Endodermal cell (in vitro differentiated cells): ENCODE measurements around the gene TBK1. TPM values are rescaled to one million over a fixed set of nuclear protein-coding genes. Genes with fewer than 3 reads are reported as not detected.

ENCODE experiments used
- DNase-seq: peaks from one replicate; pipeline ENCODE4 v3.0.0-alpha.2; 2017
- H3K27ac ChIP-seq: 2 replicates; pipeline ENCODE4 v1.5.1; 2013; ENCODE audit warnings: mild to moderate bottlenecking, low read depth, low read length, moderate library complexity
- H3K27me3 ChIP-seq: 2 replicates; pipeline ENCODE4 v1.6.1; 2013; ENCODE audit warnings: mild to moderate bottlenecking, low read length, moderate library complexity; ENCODE audit not compliant: insufficient read depth, control insufficient read depth, poor library complexity, severe bottlenecking
- H3K36me3 ChIP-seq: 2 replicates; pipeline ENCODE4 v1.7.0; 2013; ENCODE audit warnings: mild to moderate bottlenecking, low read length, moderate library complexity; ENCODE audit not compliant: control insufficient read depth, insufficient read depth
- H3K4me1 ChIP-seq: one replicate; pipeline ENCODE4 v1.7.0; 2013; ENCODE audit warnings: low read length; ENCODE audit not compliant: control insufficient read depth, insufficient read depth
- H3K4me3 ChIP-seq: 2 replicates; pipeline ENCODE4 v1.5.1; 2013; ENCODE audit warnings: mild to moderate bottlenecking, low read length, moderate library complexity
- H3K9ac ChIP-seq: 2 replicates; pipeline ENCODE4 v1.6.1; 2013; ENCODE audit warnings: mild to moderate bottlenecking, low read length, moderate library complexity; ENCODE audit not compliant: poor library complexity, severe bottlenecking; ENCODE audit errors: extremely low read depth
- H3K9me3 ChIP-seq: 2 replicates; pipeline ENCODE4 v1.6.1; 2013; ENCODE audit warnings: mild to moderate bottlenecking, low read length, moderate library complexity; ENCODE audit not compliant: control insufficient read depth
- H3K27ac Mint-ChIP-seq: 2 replicates; pipeline ENCODE4 v1.8.0; 2020; ENCODE audit warnings: mixed read lengths
- H3K27me3 Mint-ChIP-seq: 2 replicates; pipeline ENCODE4 v1.8.0; 2021; ENCODE audit warnings: mild to moderate bottlenecking, mixed read lengths; ENCODE audit not compliant: insufficient read depth
- H3K36me3 Mint-ChIP-seq: 2 replicates; pipeline ENCODE4 v1.8.0; 2020; ENCODE audit warnings: low read depth, mixed read lengths
- H3K4me1 Mint-ChIP-seq: 2 replicates; pipeline ENCODE4 v1.8.0; 2020; ENCODE audit warnings: mixed read lengths
- H3K4me3 Mint-ChIP-seq: 2 replicates; pipeline ENCODE4 v1.8.0; 2020; ENCODE audit warnings: mild to moderate bottlenecking, moderate library complexity, mixed read lengths
- H3K9me3 Mint-ChIP-seq: 2 replicates; pipeline ENCODE4 v1.8.0; 2020; ENCODE audit warnings: mild to moderate bottlenecking, mixed read lengths
- CTCF ChIP-seq: fragments of 200-600 bp; sonication (generic); conservative IDR thresholded peaks from 2 replicates; pipeline ENCODE4 v1.5.0; 2021; ENCODE audit warnings: antibody characterized with exemption, mild to moderate bottlenecking
- WGBS, 2 experiments: methylation state at CpG; one replicate each; pipeline versions ENCODE4 v1.1.5 to v1.1.7; 2013; ENCODE audit warnings: missing lambda C conversion rate in 2 of 2, mixed read lengths in 1 of 2; ENCODE audit not compliant: insufficient coverage in 1 of 2, insufficient read length in 1 of 2; 5-methylcytosine and 5-hydroxymethylcytosine counted together
- total RNA-seq, 2 donors: library from RNA; stranded (reverse); fragmentation: NEBNext Ultra II Directional in 1 of 2; extraction: Animal tissue kit (Norgen Biotek cat#: 25700) in 1 of 2; gene quantifications; 2 replicates in 1 of 2; 3 replicates in 1 of 2; pipeline ENCODE4 v1.2.1, GENCODE V29; 2021

Gene TBK1
- total RNA-seq, 2 donors from 2014 or later, result 23.9 to 25.1 TPM

GRCh38 chr12:64530566-64530965, 78.6 kb downstream of the TBK1 start:
- no peaks in the 10 kb centered on the region for H3K27me3 ChIP-seq
- 84% methylated on average over 2 of the region's 2 CpGs; no CpG with 5 or more reads in 1 of the 2 experiments for WGBS, 2 experiments
- no peak for TF ChIP-seq CTCF
- H3K4me1 ChIP-seq, result no peaks in the 10 kb centered on the region
- H3K36me3 Mint-ChIP-seq, result no peaks in the 10 kb centered on the region
- no peaks in the 10 kb centered on the region for H3K9me3 Mint-ChIP-seq
- no peaks in the 10 kb centered on the region for H3K36me3 ChIP-seq
- no peak overlapping the region for H3K27ac ChIP-seq
- H3K9me3 ChIP-seq, result no peaks in the 10 kb centered on the region
- no peak overlapping the region for H3K4me3 ChIP-seq
- H3K9ac ChIP-seq, result no peak overlapping the region
- peaks cover 5% of the 10 kb centered on the region for H3K4me1 Mint-ChIP-seq
- no peak overlapping the region for H3K27ac Mint-ChIP-seq
- no peak for DNase-seq
- H3K4me3 Mint-ChIP-seq, result no peak overlapping the region
- H3K27me3 Mint-ChIP-seq, result no peaks in the 10 kb centered on the region

GRCh38 chr12:64531665-64532334, 79.9 kb downstream of the TBK1 start:
- H3K4me3 Mint-ChIP-seq, result no peak overlapping the region
- Histone ChIP-seq H3K9me3 (no peaks in the 10 kb centered on the region), H3K4me3 (no peak overlapping the region), H3K27ac (no peak overlapping the region), H3K9ac (no peak overlapping the region), H3K27me3 (no peaks in the 10 kb centered on the region), H3K4me1 (no peaks in the 10 kb centered on the region), H3K36me3 (no peaks in the 10 kb centered on the region)
- 74 to 83% methylated on average over 6 to 10 of the region's 10 CpGs for WGBS, 2 experiments
- peaks cover under 1% of the 10 kb centered on the region for H3K27me3 Mint-ChIP-seq
- no peaks in the 10 kb centered on the region for H3K9me3 Mint-ChIP-seq
- no peak for TF ChIP-seq CTCF
- H3K27ac Mint-ChIP-seq, result no peak overlapping the region
- peaks cover 5% of the 10 kb centered on the region for H3K4me1 Mint-ChIP-seq
- DNase-seq, result peak; percentile 80
- H3K36me3 Mint-ChIP-seq, result no peaks in the 10 kb centered on the region

GRCh38 chr12:64532734-64533351, 80.9 kb downstream of the TBK1 start:
- Histone ChIP-seq H3K9me3 (no peaks in the 10 kb centered on the region), H3K36me3 (no peaks in the 10 kb centered on the region), H3K4me1 (no peaks in the 10 kb centered on the region), H3K27me3 (no peaks in the 10 kb centered on the region), H3K9ac (no peak overlapping the region), H3K27ac (no peak overlapping the region), H3K4me3 (no peak overlapping the region)
- WGBS, 2 experiments, result 90 to 92% methylated on average over 9 to 11 of the region's 11 CpGs
- Mint-ChIP-seq H3K4me3 (no peak overlapping the region), H3K36me3 (no peaks in the 10 kb centered on the region), H3K27ac (no peak overlapping the region), H3K9me3 (no peaks in the 10 kb centered on the region), H3K27me3 (peaks cover 3% of the 10 kb centered on the region), H3K4me1 (peaks cover 5% of the 10 kb centered on the region)
- peak; percentile 64 for DNase-seq
- TF ChIP-seq CTCF, result no peak
